GM12874 (cell line): ENCODE results near the gene CENPL.

Experiments used
- TF ChIP-seq, protein P1 (sequence below): IDR thresholded peaks from 2 replicates; pipeline ENCODE4 v1.5.1; 2011; ENCODE audit warnings: low read depth, mild to moderate bottlenecking, control low read depth, low read length, moderate library complexity; ENCODE audit not compliant: insufficient read depth

Gene CENPL

DNA sequence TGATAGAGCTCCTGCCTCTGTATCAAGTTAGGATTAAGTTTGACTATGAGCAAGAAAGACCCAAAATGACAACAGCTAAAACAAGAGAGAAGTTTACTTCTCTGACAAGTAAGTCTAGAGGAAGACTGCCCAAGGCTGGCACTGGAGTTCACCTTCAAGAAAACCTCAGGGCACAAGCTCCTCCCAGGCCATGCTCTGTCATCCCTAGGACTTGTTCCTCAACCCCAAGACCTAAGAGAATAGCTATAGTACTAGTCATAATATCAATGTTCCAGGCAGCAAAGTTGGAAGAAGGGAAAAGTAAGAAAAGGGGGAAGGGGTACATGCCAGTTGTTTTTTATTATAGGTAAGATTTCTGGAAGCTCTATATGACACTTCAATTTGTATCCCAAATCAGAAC, 26.6 kb downstream of the CENPL start:
- TF ChIP-seq, protein P1, sequence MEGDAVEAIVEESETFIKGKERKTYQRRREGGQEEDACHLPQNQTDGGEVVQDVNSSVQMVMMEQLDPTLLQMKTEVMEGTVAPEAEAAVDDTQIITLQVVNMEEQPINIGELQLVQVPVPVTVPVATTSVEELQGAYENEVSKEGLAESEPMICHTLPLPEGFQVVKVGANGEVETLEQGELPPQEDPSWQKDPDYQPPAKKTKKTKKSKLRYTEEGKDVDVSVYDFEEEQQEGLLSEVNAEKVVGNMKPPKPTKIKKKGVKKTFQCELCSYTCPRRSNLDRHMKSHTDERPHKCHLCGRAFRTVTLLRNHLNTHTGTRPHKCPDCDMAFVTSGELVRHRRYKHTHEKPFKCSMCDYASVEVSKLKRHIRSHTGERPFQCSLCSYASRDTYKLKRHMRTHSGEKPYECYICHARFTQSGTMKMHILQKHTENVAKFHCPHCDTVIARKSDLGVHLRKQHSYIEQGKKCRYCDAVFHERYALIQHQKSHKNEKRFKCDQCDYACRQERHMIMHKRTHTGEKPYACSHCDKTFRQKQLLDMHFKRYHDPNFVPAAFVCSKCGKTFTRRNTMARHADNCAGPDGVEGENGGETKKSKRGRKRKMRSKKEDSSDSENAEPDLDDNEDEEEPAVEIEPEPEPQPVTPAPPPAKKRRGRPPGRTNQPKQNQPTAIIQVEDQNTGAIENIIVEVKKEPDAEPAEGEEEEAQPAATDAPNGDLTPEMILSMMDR: no peak

DNA sequence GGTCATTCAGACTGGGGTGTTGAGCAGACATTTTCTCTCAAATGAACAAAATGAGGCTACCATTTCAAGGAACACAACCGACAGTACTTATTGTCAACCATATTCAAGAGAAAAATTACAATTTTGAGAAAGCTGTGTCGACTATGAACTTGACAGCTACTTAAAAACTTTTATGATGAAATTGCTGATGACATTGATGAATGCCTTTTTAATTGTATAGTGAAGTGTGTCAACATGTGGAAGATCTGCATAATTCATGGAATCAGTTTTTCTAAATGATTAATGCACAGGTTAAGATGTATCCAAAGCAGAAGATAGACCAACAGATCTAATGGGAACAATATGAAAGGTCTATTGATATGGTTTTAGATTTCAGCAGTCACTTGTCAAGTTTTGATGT, 34.8 kb downstream of the CENPL start:
- TF ChIP-seq, protein P1: no peak

DNA sequence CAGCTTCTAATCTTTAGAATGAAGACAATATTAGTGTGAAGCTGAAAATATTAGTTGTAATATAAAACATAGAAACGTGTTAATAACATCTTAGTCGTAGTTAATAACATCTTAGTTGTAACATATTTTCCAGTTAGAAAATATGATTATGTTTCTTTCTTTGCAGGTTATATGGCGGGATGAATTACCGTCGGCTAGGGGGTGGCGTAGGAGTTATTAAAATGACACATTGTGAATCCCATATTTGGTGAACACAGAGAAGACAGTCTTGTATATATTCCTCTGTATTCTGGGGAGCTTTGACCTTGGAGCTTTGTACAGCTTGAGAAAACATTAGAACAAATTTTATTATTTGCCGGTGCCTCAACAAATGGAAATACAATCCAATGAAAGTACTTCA, 39.7 kb downstream of the CENPL start:
- TF ChIP-seq, protein P1: no peak

DNA sequence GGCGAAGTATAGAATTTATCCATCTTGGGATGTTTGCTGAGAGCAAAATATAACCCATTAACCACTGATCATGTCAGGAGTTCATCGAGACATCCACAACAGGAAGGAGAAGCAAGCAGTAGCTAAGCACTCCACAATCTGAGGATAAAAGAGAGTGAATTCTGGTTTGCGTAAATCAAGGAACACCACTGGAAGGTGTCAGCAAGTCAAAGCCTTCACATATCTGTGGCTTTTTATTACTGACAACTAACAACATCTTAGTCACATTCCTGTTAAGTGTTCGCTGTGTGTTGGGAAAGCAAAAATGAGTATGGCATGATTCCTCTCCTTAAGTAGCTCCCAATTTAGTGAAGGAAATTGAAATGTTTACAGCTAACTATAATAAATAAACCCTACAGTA, 44.7 kb downstream of the CENPL start:
- TF ChIP-seq, protein P1: no peak

DNA sequence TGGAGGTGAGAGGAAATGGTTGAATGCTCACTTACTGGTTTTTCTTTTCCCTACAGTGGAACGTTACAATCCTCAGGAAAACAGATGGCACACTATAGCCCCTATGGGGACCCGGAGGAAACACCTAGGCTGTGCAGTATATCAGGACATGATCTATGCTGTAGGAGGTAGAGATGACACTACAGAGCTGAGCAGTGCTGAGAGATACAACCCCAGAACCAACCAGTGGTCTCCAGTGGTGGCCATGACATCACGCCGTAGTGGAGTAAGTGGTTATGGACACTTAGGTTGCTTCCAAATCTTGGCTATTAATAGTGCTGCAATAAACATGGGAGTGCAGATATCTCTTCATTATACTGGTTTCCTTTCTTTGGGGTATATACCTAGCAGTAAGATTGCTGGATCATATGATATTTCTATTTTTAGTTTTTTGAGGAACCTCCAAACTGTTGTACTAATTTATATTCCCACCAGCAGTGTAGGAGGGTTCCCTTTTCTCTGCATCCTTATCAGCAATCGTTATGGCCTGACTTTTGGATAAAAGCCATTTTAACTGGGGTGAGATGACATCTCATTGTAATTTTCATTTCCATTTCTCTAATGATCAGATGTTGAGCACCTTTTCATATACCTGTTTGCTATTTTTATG, 49.0 kb downstream of the CENPL start:
- TF ChIP-seq, protein P1: no peak

DNA sequence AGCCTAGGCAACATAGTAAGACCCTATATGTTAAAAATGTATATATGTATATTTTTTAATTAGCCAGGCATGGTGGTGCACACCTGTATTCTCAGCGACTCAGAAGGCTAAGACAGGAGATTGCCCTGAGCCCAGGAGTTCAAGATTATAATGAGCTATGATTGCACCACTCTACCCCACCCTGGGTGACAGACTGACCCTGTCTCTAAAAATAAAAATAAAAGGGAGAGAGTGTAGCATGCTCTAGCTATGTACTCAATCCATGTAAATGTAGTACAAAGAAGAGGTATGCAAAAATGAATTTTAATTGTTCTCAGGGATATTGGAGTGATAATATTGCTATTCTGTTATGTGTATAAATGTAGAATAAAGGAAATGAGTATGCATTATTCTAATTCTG, 53.1 kb downstream of the CENPL start:
- TF ChIP-seq, protein P1: no peak

DNA sequence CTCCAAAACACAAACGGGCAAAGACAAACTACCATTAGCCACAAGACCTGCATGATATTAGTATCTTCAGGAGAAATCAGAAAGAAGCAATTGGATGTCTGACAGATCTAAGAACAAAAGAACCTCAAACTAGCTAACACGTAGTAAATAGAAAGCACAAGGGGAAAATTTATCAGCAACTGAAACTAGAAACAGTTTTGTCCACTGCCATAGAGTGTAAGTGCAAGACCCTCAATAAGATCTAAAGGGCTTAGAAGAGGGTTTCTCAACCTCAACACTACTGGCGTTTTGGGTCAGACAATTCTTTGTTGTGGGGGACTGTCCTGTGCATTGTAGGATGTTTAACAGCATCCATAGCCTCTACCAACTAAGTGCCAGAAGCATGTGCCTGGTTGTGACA, 55.9 kb downstream of the CENPL start:
- TF ChIP-seq, protein P1: no peak
